Activated CD4-positive, alpha-beta T cell treated with anti-CD3 and anti-CD28 coated beads, Interleukin-2, Interleukin-6, amounts not matched to agents 100 ng/mL and 50 ng/mL, durations not matched to agents 16 hours and 8 hours (primary cell): ENCODE data around the gene LAMA2.
"Not testable (repeated sequence)": the region's sequence is repeated elsewhere in the genome, so short reads cannot be mapped to it uniquely, and the experiment has no call there.

Experiments
- DNase-seq: peaks from one replicate; pipeline ENCODE4 v3.0.0-alpha.2; 2020

The LAMA2 gene

GRCh38 chr6:129014302-129014701, 131.4 kb downstream of the LAMA2 start:
- no peak for DNase-seq

- DNase-seq: no peak
Observed at GRCh38 chr6:129015721-129016120, 132.8 kb downstream of the LAMA2 start.

DNA sequence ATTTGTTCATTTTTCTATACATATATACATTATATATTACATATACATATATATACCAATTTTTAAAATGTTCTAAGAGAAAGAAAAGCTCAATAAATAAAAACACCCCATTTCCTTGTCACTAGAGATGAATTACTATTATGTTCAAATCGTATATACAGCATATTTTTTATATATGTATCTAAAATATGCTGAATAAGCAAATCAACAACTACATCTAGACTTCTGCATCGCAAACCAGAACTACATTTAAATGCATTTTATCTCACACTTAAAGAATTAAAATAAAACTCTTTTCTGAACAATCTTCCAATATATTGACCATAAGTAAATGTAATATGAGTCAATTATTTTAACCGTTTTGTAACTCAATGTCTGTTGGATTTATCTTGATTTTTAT, 133.9 kb downstream of the LAMA2 start:
- no peak for DNase-seq

- DNase-seq: no peak
Observed at GRCh38 chr6:129022011-129022553, 139.1 kb downstream of the LAMA2 start.

- no peak for DNase-seq
Observed at GRCh38 chr6:129026601-129027000, 143.7 kb downstream of the LAMA2 start.

DNA sequence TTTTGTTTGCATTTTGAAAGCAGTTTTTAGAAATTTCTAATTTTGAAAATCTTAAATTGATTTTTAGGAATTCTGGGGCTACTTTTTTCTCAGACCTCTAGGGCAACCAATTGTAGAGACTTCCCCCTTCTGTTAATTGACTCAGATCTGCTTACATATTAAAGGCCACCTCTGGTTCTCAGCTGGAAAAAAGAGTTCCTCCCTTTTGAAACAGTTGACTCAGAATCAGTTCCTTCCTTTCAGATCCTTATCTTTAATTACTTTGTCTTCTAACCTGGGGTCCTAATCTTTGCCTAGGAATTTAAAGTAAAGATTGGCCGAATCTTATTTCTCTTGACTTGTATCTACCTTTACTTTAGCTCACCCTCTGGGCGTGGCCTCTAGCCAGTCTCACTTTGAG, 146.8 kb downstream of the LAMA2 start:
- DNase-seq: no peak

DNA sequence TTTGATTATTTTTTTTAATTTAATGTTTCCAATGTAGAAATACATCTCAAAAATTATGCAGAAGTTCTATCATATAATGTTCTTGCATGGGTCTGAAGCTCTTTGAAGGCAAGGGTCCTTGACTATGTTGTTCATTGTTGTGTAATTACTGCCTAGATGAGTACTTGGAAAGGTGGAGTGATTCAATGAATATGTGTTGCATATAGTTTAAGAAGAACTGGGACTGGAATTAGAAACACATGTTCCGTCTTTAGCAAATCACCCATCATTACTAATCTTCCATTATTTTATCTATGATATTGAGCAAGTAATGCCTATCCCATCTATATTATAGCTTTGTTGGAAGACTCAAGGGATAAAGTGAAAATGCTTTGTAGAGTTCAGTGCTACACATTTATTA, 147.3 kb downstream of the LAMA2 start:
- DNase-seq: no peak

DNA sequence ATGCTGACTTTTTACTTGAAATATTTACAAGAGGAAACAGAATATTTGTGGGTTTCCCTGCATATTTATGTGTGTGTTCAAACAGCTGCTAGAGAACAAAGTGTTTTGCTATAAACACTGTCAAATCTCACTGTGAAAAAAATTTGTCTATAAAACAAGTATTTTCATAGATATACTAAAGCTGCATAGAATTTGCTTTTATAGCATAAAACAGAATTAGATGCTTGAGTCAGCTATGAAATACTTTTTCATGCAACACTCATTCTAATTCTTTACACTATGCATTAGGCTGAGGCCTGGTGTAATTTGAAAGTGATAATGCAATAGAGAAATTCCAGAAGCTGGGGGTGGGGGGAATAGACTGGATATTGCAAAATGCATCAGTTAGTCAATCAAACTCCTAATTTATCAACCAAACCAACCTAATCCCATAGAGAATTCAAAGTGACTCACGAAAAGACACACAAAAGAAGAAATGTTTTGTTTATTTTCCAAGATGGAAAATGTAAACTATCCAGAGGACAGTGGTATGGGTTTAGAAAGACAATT, 148.2 kb downstream of the LAMA2 start:
- DNase-seq: no peak

DNA sequence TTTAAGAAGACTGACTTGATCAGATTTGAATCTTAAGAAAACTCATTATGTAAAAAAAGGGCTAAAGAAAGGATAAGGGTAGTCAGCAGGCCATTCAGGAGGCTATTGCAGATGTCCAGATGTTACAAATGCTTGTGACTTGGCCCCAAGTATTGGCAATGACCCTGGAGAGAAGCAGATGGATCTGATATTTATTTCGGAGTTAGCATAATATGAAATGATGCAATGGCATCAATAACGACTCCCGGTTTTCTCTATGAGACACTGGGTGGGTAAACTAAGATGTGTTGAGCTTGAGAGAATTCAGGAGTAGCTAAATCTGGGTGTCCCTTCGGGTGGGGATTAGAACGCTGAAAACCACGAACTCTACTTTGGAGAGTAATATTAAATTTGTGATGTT, 149.7 kb downstream of the LAMA2 start:
- no peak for DNase-seq

- DNase-seq: no peak
Observed at GRCh38 chr6:129033180-129033579, 150.2 kb downstream of the LAMA2 start.

- DNase-seq: no peak
Observed at GRCh38 chr6:129033581-129033980, 150.6 kb downstream of the LAMA2 start.

- DNase-seq: no peak
Observed at GRCh38 chr6:129041563-129041962, 158.6 kb downstream of the LAMA2 start.

GRCh38 chr6:129046526-129046925, 163.6 kb downstream of the LAMA2 start:
- DNase-seq: no peak

DNA sequence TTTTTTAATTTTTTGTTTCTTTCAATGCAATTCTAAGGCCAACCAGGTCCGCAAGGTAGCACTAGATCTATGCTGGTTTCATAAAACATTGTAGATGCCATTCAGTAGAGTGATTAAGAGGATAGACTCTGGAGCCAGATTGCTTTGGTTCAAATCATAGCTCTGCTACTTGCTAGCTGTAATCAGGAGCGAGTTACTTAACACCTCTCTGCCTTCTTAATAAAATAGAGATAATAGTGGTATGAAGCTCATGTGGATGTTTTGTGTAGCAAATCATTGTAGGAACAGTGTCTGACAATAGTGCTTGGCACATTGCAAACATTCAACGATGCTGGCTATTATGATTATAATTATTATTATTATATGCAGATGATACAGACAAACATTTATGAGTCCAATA, 164.9 kb downstream of the LAMA2 start:
- no peak for DNase-seq

GRCh38 chr6:129050086-129050485, 167.1 kb downstream of the LAMA2 start:
- DNase-seq: no peak

DNA sequence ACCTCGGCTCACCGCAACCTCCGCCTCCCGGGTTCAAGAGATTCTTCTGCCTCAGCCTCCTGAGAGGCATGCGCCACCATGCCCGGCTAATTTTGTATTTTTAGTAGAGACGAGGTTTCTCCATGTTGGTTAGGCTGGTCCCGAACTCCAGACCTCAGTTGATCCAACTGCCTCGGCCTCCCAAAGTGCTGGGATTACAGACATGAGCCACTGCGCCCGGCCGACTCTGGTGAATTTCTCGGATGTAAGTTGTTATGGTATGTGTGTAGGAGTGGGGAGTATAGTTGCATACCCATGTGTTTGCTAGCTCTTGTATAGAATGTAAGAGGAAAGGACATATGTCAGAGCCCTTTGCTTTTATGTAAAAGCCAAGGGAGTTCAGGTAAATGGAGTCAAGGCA, 170.2 kb downstream of the LAMA2 start:
- DNase-seq: not testable (repeated sequence)

DNA sequence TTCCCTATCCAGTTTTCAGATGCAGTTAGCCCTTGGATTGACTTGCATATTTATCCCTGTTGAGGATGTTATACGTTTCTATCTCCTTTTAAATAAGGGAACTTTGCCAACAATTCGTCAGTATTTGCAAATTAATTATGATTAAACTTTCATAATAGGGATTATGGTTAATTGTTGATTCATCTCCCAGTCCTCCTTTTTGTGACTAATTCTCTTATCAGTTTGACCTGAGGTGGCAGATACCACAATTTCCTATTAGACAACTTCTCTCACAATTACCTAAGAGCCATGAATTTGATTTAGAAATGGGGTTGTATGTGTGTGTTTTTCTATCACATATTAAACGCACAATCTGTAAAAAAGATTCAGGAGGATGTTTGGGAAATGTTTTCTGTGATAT, 172.9 kb downstream of the LAMA2 start:
- DNase-seq: no peak

- DNase-seq: no peak
Observed at GRCh38 chr6:129059650-129060049, 176.7 kb downstream of the LAMA2 start.

- DNase-seq: no peak
Observed at GRCh38 chr6:129069006-129069405, 186.1 kb downstream of the LAMA2 start.

DNA sequence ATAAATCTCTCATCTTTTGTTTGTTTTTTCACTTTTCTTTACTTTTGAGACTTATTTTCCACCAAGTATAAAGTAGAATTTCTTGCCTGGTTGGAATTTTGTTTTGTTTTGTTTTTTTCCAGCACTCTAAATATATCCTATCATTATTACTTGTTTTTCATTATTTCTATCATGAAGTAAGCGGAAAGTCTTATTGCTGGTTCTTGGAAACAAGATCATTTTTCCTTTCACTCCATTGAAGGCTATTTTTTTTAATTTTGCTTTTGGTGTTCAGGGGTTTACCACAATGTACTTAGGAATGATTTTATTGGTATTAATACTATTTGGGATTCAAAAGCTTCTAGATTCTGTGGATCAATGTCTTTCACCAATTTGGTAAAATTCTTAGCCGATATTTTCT, 190.1 kb downstream of the LAMA2 start:
- DNase-seq: no peak

- DNase-seq: no peak
Observed at GRCh38 chr6:129073691-129074395, 190.9 kb downstream of the LAMA2 start.

- no peak for DNase-seq
Observed at GRCh38 chr6:129084406-129084805, 201.5 kb downstream of the LAMA2 start.

- DNase-seq: not testable (repeated sequence)
Observed at GRCh38 chr6:129088481-129088880, 205.5 kb downstream of the LAMA2 start.

GRCh38 chr6:129089357-129089756, 206.4 kb downstream of the LAMA2 start:
- DNase-seq: no peak

DNA sequence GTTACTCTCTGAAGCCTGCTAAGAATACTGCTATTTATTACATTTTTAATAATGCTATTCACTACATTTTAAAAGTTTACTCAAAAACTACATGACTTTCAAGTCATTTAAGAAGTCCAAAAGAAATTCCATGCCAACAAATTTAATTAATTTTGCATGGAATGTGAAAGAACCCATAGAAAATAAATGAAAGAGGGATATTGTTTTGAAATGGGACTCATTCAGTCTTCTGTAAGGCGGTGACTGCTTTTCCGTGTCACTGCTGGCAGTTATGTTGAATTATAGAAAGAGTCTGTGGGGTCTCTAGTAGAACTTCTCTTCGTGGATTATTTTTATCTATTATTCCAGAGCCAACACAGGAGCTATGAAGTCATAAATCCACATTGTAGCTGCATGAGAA, 211.2 kb downstream of the LAMA2 start:
- no peak for DNase-seq
